Astrocyte of the cerebellum (primary cell): Measurements from ENCODE around the gene CLNS1A.

ENCODE experiments used
- DNase-seq: peaks from one replicate; pipeline ENCODE4 v3.0.0-alpha.2; 2011; ENCODE audit warnings: low read depth
- H3K4me3 ChIP-seq: 2 replicates; pipeline ENCODE4 v1.5.1; 2011; ENCODE audit warnings: mild to moderate bottlenecking, low read depth, low read length, moderate library complexity
- in situ Hi-C: cut with HindIII; loops from 2 replicates; pipeline ENCODE4 v1.10.0; 2017; ENCODE audit warnings: low sequenced_read_pairs
- TF ChIP-seq, protein P1 (sequence below): IDR thresholded peaks from 2 replicates; pipeline ENCODE4 v1.5.1; 2012; ENCODE audit warnings: low read length, low read depth, moderate library complexity, mild to moderate bottlenecking; ENCODE audit errors: missing control alignments

Gene CLNS1A

DNA sequence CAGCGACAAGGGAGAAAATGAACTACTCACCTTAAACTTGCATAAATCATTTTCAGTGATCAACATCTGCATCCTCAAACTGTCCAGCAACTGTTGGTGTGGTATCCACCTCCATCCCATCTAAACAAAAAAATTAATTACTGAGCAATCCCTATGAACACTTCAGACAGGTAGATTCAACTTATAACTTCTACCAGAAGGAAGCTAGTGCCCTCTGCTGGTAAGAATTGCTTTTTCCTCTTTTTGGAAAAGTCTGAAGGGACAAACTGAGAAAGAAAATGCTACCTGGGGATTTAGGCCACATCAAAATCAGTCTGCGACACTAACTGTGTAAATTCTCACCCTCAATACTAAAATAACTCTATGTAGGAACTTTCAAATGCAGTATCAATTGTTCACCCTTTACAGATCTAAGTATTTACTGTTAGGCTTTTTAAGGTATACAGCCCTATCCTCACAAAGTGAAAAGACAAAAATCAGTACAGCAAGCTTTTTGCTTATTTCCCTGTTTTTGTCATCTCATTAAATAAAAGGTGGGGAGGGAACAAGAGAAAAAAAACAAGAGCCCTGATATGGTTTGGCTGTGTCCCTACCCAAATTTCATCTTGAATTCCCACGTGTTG, 17.9 kb downstream of the CLNS1A start:
- TF ChIP-seq, protein P1, sequence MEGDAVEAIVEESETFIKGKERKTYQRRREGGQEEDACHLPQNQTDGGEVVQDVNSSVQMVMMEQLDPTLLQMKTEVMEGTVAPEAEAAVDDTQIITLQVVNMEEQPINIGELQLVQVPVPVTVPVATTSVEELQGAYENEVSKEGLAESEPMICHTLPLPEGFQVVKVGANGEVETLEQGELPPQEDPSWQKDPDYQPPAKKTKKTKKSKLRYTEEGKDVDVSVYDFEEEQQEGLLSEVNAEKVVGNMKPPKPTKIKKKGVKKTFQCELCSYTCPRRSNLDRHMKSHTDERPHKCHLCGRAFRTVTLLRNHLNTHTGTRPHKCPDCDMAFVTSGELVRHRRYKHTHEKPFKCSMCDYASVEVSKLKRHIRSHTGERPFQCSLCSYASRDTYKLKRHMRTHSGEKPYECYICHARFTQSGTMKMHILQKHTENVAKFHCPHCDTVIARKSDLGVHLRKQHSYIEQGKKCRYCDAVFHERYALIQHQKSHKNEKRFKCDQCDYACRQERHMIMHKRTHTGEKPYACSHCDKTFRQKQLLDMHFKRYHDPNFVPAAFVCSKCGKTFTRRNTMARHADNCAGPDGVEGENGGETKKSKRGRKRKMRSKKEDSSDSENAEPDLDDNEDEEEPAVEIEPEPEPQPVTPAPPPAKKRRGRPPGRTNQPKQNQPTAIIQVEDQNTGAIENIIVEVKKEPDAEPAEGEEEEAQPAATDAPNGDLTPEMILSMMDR: peak; percentile 77
- DNase-seq: peak; percentile 19
- in situ Hi-C loops: no loop called here
- no peak overlapping the region for H3K4me3 ChIP-seq

DNA sequence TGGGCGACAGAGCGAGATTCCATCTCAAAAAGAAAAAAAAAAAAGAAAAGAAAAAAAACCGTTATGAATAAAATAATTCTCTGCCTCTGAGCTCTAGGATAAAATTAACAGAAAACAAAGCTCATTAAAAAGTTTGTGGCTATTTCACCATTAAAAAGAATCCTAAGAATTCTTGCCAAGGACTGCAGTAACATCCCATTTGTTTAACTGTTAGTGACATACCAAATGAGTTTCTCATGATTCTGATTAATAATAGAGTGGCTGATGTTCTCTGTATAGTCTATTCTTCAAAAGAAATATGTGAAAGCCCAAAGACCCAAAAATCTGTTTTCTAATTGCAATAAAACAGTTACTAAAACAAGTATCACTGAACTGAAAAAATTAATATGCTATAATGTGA, 19.7 kb downstream of the CLNS1A start:
- in situ Hi-C loops: no loop called here
- H3K4me3 ChIP-seq: no peak overlapping the region
- TF ChIP-seq, protein P1: no peak
- DNase-seq: no peak

GRCh38 chr11:77611921-77612320, 25.7 kb downstream of the CLNS1A start:
- in situ Hi-C loops: no loop called here
- TF ChIP-seq, protein P1: no peak
- DNase-seq: no peak
- H3K4me3 ChIP-seq: no peak overlapping the region

GRCh38 chr11:77609234-77609633, 28.4 kb downstream of the CLNS1A start:
- no peak for DNase-seq
- H3K4me3 ChIP-seq: no peak overlapping the region
- in situ Hi-C loops: no loop called here
- TF ChIP-seq, protein P1: no peak

GRCh38 chr11:77604281-77604680, 33.3 kb downstream of the CLNS1A start:
- no peak for DNase-seq
- H3K4me3 ChIP-seq: no peak overlapping the region
- TF ChIP-seq, protein P1: no peak
- in situ Hi-C loops: no loop called here

- in situ Hi-C loops: no loop called here
- peak; percentile 70 for DNase-seq
- TF ChIP-seq, protein P1: no peak
- H3K4me3 ChIP-seq: no peak overlapping the region
These were observed 35.1 kb downstream of the CLNS1A start for GRCh38 chr11:77602381-77603088.
